ENCODE measurements around the gene PRDM11. TPM values are rescaled to one million over a fixed set of nuclear protein-coding genes. Genes with fewer than 3 reads are reported as not detected.

Gene PRDM11
- total RNA-seq, 1 experiment from 2014 or later, result 8.3 TPM

DNA sequence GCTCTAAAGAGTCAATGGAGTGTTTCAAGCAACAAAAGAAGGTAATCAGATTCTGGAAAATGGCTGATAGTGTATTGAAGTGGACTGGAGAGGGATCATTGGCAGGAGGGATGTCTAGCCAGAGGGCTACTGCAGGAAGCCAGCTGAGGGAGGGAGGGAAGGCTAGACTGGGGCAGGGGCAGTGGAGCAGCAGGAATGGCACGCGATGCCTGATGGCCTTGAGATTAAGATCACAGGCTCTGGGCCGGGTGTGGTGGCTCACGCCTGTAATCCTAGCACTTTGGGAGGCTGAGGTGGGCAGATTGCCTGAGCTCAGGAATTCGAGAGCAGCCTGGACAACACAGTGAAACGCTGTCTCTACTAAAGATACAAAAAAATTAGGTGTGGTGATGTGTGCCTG lies 47.5 kb upstream of the PRDM11 start:
- POLR2A ChIA-PET, result no interaction called here
- no peaks in the 10 kb centered on the region for H3K36me3 Mint-ChIP-seq
- DNase-seq (ENCODE audit: low spot score), result no peak
- CTCF ChIA-PET, result interaction anchor here (2.1 to 10.6 kb wide), 3 partner anchors 11 to 170 kb away, joined by 4 to 361 read pairs (median 221); no protein-coding TSS in a partner anchor
- no peaks in the 10 kb centered on the region for H3K9me3 Mint-ChIP-seq
- 0 out of 2 replicates have a peak, but pooled peaks cover 5% of the 10 kb centered on the region for H3K27me3 Mint-ChIP-seq (ENCODE audit: low read depth)
- peaks cover 17% of the 10 kb centered on the region for H3K4me1 Mint-ChIP-seq
- TF ChIP-seq, protein P1, sequence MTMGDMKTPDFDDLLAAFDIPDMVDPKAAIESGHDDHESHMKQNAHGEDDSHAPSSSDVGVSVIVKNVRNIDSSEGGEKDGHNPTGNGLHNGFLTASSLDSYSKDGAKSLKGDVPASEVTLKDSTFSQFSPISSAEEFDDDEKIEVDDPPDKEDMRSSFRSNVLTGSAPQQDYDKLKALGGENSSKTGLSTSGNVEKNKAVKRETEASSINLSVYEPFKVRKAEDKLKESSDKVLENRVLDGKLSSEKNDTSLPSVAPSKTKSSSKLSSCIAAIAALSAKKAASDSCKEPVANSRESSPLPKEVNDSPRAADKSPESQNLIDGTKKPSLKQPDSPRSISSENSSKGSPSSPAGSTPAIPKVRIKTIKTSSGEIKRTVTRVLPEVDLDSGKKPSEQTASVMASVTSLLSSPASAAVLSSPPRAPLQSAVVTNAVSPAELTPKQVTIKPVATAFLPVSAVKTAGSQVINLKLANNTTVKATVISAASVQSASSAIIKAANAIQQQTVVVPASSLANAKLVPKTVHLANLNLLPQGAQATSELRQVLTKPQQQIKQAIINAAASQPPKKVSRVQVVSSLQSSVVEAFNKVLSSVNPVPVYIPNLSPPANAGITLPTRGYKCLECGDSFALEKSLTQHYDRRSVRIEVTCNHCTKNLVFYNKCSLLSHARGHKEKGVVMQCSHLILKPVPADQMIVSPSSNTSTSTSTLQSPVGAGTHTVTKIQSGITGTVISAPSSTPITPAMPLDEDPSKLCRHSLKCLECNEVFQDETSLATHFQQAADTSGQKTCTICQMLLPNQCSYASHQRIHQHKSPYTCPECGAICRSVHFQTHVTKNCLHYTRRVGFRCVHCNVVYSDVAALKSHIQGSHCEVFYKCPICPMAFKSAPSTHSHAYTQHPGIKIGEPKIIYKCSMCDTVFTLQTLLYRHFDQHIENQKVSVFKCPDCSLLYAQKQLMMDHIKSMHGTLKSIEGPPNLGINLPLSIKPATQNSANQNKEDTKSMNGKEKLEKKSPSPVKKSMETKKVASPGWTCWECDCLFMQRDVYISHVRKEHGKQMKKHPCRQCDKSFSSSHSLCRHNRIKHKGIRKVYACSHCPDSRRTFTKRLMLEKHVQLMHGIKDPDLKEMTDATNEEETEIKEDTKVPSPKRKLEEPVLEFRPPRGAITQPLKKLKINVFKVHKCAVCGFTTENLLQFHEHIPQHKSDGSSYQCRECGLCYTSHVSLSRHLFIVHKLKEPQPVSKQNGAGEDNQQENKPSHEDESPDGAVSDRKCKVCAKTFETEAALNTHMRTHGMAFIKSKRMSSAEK (CRISPR knock-in tag; IDR thresholded peaks at IDR 0.05; ENCODE audit: borderline replicate concordance), result no peak
- no peak for TF ChIP-seq SOX15 (CRISPR knock-in tag; IDR thresholded peaks at IDR 0.05)
- TF ChIP-seq, protein P2, sequence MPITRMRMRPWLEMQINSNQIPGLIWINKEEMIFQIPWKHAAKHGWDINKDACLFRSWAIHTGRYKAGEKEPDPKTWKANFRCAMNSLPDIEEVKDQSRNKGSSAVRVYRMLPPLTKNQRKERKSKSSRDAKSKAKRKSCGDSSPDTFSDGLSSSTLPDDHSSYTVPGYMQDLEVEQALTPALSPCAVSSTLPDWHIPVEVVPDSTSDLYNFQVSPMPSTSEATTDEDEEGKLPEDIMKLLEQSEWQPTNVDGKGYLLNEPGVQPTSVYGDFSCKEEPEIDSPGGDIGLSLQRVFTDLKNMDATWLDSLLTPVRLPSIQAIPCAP (CRISPR knock-in tag; IDR thresholded peaks at IDR 0.05), result no peak
- TF ChIP-seq, protein P3, sequence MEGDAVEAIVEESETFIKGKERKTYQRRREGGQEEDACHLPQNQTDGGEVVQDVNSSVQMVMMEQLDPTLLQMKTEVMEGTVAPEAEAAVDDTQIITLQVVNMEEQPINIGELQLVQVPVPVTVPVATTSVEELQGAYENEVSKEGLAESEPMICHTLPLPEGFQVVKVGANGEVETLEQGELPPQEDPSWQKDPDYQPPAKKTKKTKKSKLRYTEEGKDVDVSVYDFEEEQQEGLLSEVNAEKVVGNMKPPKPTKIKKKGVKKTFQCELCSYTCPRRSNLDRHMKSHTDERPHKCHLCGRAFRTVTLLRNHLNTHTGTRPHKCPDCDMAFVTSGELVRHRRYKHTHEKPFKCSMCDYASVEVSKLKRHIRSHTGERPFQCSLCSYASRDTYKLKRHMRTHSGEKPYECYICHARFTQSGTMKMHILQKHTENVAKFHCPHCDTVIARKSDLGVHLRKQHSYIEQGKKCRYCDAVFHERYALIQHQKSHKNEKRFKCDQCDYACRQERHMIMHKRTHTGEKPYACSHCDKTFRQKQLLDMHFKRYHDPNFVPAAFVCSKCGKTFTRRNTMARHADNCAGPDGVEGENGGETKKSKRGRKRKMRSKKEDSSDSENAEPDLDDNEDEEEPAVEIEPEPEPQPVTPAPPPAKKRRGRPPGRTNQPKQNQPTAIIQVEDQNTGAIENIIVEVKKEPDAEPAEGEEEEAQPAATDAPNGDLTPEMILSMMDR (IDR thresholded peaks at IDR 0.05), result no peak
- no peak for TF ChIP-seq TEAD1 (CRISPR knock-in tag; IDR thresholded peaks at IDR 0.05)
- TF ChIP-seq GRHL2 (CRISPR knock-in tag; IDR thresholded peaks at IDR 0.05; ENCODE audit: insufficient replicate concordance, severe bottlenecking), result no peak
- no peak for TF ChIP-seq NFYB (CRISPR knock-in tag; conservative IDR thresholded peaks at IDR 0.05; ENCODE audit: low read depth)
- no peak for TF ChIP-seq JUN (CRISPR knock-in tag; IDR thresholded peaks at IDR 0.05)
- TF ChIP-seq RELA (CRISPR knock-in tag; IDR thresholded peaks at IDR 0.05; ENCODE audit: borderline replicate concordance), result no peak
- TF ChIP-seq, protein P4, sequence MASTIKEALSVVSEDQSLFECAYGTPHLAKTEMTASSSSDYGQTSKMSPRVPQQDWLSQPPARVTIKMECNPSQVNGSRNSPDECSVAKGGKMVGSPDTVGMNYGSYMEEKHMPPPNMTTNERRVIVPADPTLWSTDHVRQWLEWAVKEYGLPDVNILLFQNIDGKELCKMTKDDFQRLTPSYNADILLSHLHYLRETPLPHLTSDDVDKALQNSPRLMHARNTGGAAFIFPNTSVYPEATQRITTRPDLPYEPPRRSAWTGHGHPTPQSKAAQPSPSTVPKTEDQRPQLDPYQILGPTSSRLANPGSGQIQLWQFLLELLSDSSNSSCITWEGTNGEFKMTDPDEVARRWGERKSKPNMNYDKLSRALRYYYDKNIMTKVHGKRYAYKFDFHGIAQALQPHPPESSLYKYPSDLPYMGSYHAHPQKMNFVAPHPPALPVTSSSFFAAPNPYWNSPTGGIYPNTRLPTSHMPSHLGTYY (CRISPR knock-in tag; IDR thresholded peaks at IDR 0.05), result no peak
- TF ChIP-seq, protein P5, sequence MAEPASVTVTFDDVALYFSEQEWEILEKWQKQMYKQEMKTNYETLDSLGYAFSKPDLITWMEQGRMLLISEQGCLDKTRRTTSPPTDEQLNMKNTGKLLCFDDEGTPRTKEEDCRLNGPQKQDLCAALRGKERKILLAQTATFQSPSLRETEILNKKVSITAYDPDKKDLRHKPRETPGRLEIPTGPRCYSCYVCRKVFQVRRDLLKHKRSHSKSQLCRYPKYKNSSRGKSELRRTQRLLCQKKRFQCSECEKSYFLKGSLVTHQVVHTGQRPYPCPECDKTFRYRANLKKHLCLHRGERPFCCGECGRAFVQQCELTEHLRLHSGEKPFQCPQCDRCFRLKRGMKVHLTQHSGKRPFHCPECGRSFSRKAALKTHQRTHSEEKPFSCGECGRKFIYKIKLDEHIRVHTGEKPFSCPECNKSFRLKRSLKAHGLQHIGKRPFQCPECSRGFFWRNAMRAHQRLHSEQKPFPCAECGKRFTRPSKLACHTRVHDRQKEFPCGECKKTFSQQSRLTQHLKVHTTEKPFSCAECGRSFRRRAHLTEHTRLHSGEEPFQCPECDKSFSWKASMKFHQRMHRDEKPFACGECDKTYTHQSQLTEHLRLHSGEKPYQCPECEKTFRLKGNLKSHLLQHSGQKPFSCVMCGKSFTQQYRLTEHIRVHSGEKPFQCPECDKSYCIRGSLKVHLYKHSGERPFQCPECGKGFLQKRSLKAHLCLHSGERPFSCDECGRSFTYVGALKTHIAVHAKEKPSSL (CRISPR knock-in tag; conservative IDR thresholded peaks at IDR 0.05), result no peak
- TF ChIP-seq JAZF1 (CRISPR knock-in tag; IDR thresholded peaks at IDR 0.05), result no peak
- TF ChIP-seq, protein P6, sequence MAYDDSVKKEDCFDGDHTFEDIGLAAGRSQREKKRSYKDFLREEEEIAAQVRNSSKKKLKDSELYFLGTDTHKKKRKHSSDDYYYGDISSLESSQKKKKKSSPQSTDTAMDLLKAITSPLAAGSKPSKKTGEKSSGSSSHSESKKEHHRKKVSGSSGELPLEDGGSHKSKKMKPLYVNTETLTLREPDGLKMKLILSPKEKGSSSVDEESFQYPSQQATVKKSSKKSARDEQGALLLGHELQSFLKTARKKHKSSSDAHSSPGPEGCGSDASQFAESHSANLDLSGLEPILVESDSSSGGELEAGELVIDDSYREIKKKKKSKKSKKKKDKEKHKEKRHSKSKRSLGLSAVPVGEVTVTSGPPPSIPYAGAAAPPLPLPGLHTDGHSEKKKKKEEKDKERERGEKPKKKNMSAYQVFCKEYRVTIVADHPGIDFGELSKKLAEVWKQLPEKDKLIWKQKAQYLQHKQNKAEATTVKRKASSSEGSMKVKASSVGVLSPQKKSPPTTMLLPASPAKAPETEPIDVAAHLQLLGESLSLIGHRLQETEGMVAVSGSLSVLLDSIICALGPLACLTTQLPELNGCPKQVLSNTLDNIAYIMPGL (CRISPR knock-in tag; IDR thresholded peaks at IDR 0.05), result no peak
- no peak for TF ChIP-seq ELF4 (CRISPR knock-in tag; IDR thresholded peaks at IDR 0.05; ENCODE audit: low read depth)
- no peak for TF ChIP-seq FOXP1 (CRISPR knock-in tag; IDR thresholded peaks at IDR 0.05; ENCODE audit: borderline replicate concordance)
- TF ChIP-seq NR1H2 (CRISPR knock-in tag; IDR thresholded peaks at IDR 0.05), result no peak
- TF ChIP-seq CREB1 (CRISPR knock-in tag; IDR thresholded peaks at IDR 0.05), result no peak
- ATAC-seq, result no peak
- H3K4me3 Mint-ChIP-seq, result no peak overlapping the region
- no peak overlapping the region; the same call in 1 of the 2 replicates for H3K27ac Mint-ChIP-seq
